Measurements from ENCODE around the gene GALNTL6.
"Not testable (repeated sequence)": the region's sequence is repeated elsewhere in the genome, so short reads cannot be mapped to it uniquely, and the experiment has no call there.

GALNTL6 gene

DNA sequence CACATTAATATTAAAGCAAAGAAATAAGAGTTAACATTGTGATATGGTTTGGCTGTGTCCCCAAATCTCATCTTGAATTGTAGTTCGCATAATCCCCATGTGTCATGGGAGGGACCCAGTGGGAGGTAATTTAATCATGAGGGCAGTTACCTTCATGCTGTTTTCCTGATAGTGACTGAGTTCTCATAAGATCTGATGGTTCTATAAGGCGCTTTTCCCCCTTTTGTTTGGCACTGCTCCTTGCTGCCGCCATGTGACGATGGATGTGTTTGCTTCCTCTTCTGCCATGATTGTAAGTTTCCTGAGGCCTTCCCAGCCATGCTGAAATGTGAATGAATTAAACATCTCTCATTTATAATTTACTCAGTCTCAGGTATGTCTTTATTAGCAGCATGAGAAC is 1201.6 kb downstream of the GALNTL6 start:
- FAIRE-seq (no peak), DNase-seq (ENCODE audit: insufficient read length, low spot score) (no peak)
- no peak for TF ChIP-seq CTCF (IDR thresholded peaks at IDR 0.05; ENCODE audit: insufficient read depth, missing control alignments)

GRCh38 chr4:173017802-173018201 is 1204.6 kb downstream of the GALNTL6 start:
- no peak for DNase-seq (ENCODE audit: insufficient read length, low spot score)
- no peak for TF ChIP-seq CTCF (IDR thresholded peaks at IDR 0.05; ENCODE audit: insufficient read depth, missing control alignments)

DNA sequence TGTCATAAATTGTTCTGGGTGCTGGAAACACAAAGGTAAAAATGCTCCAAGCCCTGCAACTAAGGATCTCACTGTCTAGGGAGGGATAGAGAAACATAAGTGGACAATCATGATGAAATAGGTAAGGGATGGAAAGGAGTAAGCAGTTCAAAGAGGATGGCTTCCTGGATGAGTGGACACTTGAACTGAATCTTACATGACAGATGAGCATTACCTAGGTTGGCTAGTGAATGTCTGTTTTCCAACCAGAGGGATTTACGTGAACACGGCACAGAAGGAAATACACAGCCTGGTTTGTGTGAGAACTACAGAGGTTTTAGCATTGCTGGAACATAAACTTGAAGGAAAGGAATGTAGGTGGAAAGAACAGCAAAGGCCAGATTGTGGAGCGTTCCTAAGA is 1205.2 kb downstream of the GALNTL6 start:
- TF ChIP-seq CTCF (IDR thresholded peaks at IDR 0.05; ENCODE audit: insufficient read depth, missing control alignments), result no peak
- FAIRE-seq, result no peak
- DNase-seq (ENCODE audit: insufficient read length, low spot score), result no peak

More at GRCh38 chr4:173017802-173018201, 1204.6 kb downstream of the GALNTL6 start:
- no peak for FAIRE-seq

DNA sequence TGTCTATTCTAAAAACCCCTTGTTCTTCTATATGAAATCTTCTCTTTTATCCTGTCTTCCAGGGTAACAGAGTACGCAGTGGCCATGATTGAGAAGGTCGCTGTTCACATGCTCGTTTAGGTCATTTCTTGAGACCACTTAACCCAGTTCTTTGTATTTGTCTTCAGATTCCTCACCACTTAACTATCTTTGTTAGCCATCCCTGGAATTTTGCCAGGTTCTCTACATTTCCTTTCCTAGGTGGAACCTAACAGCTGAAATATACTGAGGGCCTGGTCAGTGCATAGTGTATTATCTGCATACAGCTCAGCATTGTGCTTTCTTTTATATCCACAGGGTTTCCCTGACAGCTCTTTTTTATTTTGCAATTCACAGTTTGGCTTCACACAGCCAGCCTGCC is 1206.5 kb downstream of the GALNTL6 start:
- DNase-seq (ENCODE audit: insufficient read length, low spot score) (no peak), FAIRE-seq (no peak)
- TF ChIP-seq CTCF (IDR thresholded peaks at IDR 0.05; ENCODE audit: insufficient read depth, missing control alignments), result no peak

- FAIRE-seq; DNase-seq (ENCODE audit: insufficient read length, low spot score): not testable (repeated sequence)
These were observed 1208.8 kb downstream of the GALNTL6 start for GRCh38 chr4:173021746-173022573.

GRCh38 chr4:173024203-173024602 is 1211.0 kb downstream of the GALNTL6 start:
- DNase-seq (ENCODE audit: insufficient read length, low spot score), result no peak
- no peak for FAIRE-seq
- no peak for TF ChIP-seq CTCF (IDR thresholded peaks at IDR 0.05; ENCODE audit: insufficient read depth, missing control alignments)

DNA sequence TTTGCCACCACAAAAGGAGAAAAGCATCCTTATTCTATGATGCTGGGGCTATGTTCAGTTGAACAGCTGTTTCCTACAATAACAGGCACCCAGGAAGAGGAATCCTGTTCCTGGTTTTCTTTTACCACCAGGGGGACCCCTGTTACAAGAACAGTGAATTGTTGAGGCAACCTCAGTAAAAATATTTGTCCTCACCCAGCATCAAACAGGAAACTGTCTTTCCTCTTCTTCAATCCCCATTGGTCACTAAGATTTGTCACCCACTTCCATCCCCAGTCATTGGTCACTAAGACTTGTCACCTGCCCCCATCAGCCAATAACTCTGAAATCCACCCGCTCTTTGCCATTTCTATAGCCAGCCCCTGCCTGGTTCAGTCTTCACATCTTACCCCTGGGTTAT is 1211.9 kb downstream of the GALNTL6 start:
- FAIRE-seq (no peak), DNase-seq (ENCODE audit: insufficient read length, low spot score) (no peak)
- TF ChIP-seq CTCF (IDR thresholded peaks at IDR 0.05; ENCODE audit: insufficient read depth, missing control alignments), result peak; percentile 45

Measured in D721Med (cell line).